ENCODE measurements around the gene LAMTOR2. TPM values are rescaled to one million over a fixed set of nuclear protein-coding genes. Genes with fewer than 3 reads are reported as not detected.

The LAMTOR2 gene
- total and polyA plus RNA-seq, 2 of the 4 experiments (the other 2 are of a cell fraction) = 50.0 to 89.0 TPM

DNA sequence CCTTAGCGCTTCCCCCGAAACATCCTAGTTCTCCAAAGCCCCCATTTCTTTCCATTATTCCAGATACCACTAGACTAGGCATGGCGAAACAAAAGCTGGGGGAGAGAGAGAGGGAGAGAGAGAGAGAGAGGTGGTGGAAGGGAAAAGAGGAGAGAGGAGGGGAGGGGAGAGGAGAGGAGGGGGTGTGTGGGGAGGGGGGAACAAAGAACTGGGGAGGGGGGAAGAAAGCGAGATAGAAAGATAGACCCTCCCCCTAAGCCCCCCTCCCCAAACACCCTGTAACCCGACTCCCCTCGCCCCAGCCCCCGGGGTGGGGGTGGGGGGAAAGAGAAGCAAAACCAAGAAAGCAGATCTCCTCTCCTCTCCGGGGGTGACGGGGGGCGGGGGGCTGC, 27.3 kb downstream of the LAMTOR2 start:
- Histone ChIP-seq H3K27ac (ENCODE audit: insufficient read depth, low read length) (peak overlapping the region; percentile 78), H3K56ac (ENCODE audit: extremely low read depth, insufficient read depth, low read length) (peak overlapping the region; percentile 82; the same call in 1 of the 2 replicates), H3K4me3 (ENCODE audit: insufficient read depth, low read depth, low read length) (peak overlapping the region; percentile 71), H3K9ac (ENCODE audit: low read depth, low read length) (peak overlapping the region; percentile 80), H4K8ac (ENCODE audit: low read depth in 2 of 2, low read length in 2 of 2) (peak overlapping the region; percentile 74 to 77; a peak in 3 of 4 replicates), H3K23ac (ENCODE audit: low read depth, low read length) (peak overlapping the region; percentile 87; the same call in 1 of the 2 replicates), H2AK9ac (replicated peaks; ENCODE audit: low read depth, low read length, poor library complexity) (peak overlapping the region; percentile 97), H4K91ac (ENCODE audit: insufficient read depth, low read depth, low read length) (peak overlapping the region; percentile 78), H3K27me3 (ENCODE audit: control insufficient read depth, insufficient read depth, low read length) (no peaks in the 10 kb centered on the region), H3K14ac (replicated peaks; ENCODE audit: low read depth, low read length) (peak overlapping the region; percentile 71; the same call in 1 of the 2 replicates), H2BK15ac (ENCODE audit: low read depth, low read length) (no peak overlapping the region; the same call in 2 of the 3 replicates), H3K4me2 (ENCODE audit: low read depth, low read length) (peak overlapping the region; percentile 83), H3K18ac (ENCODE audit: low read depth, low read length) (peak overlapping the region; percentile 29; the same call in 1 of the 2 replicates), H4K5ac (ENCODE audit: low read depth, low read length) (peak overlapping the region; percentile 78), H3K4ac (ENCODE audit: low read depth, low read length) (peak overlapping the region; percentile 85), H3K79me1 (ENCODE audit: low read depth in 1 of 2, low read length in 2 of 2) (peaks cover 27 to 89% of the 10 kb centered on the region in 2 experiments), H3K36me3 (ENCODE audit: control insufficient read depth, insufficient read depth, low read length) (peaks cover 9% of the 10 kb centered on the region), H2BK20ac (ENCODE audit: low read depth, low read length) (no peak overlapping the region), H2AK5ac (ENCODE audit: low read depth, low read length) (peak overlapping the region; percentile 71; the same call in 1 of the 2 replicates), H3K9me1 (ENCODE audit: insufficient read depth, low read length) (peaks cover 10% of the 10 kb centered on the region), H4K20me1 (ENCODE audit: insufficient read depth, low read length) (peaks cover 21% of the 10 kb centered on the region), H2BK120ac (ENCODE audit: low read depth, low read length) (no peak overlapping the region), H3K9me3 (ENCODE audit: control insufficient read depth, insufficient read depth, low read length) (no peaks in the 10 kb centered on the region), H3K4me1 (ENCODE audit: control insufficient read depth, insufficient read depth, low read length) (peaks cover 20% of the 10 kb centered on the region), H2AFZ (replicated peaks; ENCODE audit: low read length, poor library complexity) (peak overlapping the region; percentile 97), H2BK5ac (ENCODE audit: low read depth, low read length, poor library complexity, severe bottlenecking) (peak overlapping the region; percentile 38)
- intact Hi-C loops (cut with micrococcal nuclease) = loop anchor here (1.0 kb wide), 1 partner anchor 28 kb away; the partner anchor contains the start of gene LAMTOR2
- DNase-seq = no peak
- peak; percentile 0 for ATAC-seq (ENCODE audit: low read depth)
- POLR2A ChIA-PET (ENCODE audit: unreplicated experiment) = no interaction called here
- TF ChIP-seq MAZ (IDR thresholded peaks at IDR 0.05; ENCODE audit: borderline replicate concordance, low read depth, low read length) (no peak), CHD1 (IDR thresholded peaks at IDR 0.05; ENCODE audit: low read depth, low read length) (no peak), FOS (IDR thresholded peaks at IDR 0.05; ENCODE audit: low read depth, low read length) (no peak), RCOR1 (IDR thresholded peaks at IDR 0.05; ENCODE audit: insufficient replicate concordance, low read length) (no peak), RFX5 (IDR thresholded peaks at IDR 0.05; ENCODE audit: low read depth, low read length) (no peak), BHLHE40 (IDR thresholded peaks at IDR 0.05; ENCODE audit: low read depth, low read length) (no peak), MAFK (IDR thresholded peaks at IDR 0.05; ENCODE audit: low read depth, low read length) (no peak), SMC3 (IDR thresholded peaks at IDR 0.05; ENCODE audit: low read depth, low read length) (no peak)
- TF ChIP-seq, protein P1, sequence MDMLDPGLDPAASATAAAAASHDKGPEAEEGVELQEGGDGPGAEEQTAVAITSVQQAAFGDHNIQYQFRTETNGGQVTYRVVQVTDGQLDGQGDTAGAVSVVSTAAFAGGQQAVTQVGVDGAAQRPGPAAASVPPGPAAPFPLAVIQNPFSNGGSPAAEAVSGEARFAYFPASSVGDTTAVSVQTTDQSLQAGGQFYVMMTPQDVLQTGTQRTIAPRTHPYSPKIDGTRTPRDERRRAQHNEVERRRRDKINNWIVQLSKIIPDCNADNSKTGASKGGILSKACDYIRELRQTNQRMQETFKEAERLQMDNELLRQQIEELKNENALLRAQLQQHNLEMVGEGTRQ (IDR thresholded peaks at IDR 0.05; ENCODE audit: low read depth, low read length) = no peak
- BruUV-seq (replicated peaks) = no TSS peak
- no CpG with 5 or more reads among the region's 10 CpGs for WGBS, 2 experiments (ENCODE audit: extremely low coverage in 2 of 2, insufficient read length in 1 of 2)
- in situ Hi-C loops (cut with MboI; ENCODE audit: low sequenced_read_pairs) = no loop called here
- dilution Hi-C loops (cut with HindIII; ENCODE audit: low sequenced_read_pairs, unreplicated experiment) = no loop called here
- CTCF ChIA-PET = interaction anchor here (1.5 kb wide), 1 partner anchor 143 kb away, joined by 7 read pairs; no protein-coding TSS in a partner anchor
